ENCODE data around the gene HEATR9.

- TF ChIP-seq, protein P1, sequence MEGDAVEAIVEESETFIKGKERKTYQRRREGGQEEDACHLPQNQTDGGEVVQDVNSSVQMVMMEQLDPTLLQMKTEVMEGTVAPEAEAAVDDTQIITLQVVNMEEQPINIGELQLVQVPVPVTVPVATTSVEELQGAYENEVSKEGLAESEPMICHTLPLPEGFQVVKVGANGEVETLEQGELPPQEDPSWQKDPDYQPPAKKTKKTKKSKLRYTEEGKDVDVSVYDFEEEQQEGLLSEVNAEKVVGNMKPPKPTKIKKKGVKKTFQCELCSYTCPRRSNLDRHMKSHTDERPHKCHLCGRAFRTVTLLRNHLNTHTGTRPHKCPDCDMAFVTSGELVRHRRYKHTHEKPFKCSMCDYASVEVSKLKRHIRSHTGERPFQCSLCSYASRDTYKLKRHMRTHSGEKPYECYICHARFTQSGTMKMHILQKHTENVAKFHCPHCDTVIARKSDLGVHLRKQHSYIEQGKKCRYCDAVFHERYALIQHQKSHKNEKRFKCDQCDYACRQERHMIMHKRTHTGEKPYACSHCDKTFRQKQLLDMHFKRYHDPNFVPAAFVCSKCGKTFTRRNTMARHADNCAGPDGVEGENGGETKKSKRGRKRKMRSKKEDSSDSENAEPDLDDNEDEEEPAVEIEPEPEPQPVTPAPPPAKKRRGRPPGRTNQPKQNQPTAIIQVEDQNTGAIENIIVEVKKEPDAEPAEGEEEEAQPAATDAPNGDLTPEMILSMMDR (IDR thresholded peaks at IDR 0.05; ENCODE audit: low read length), result no peak
- TF ChIP-seq EZH2 (optimal IDR thresholded peaks at IDR 0.05; ENCODE audit: low read depth, low read length) (no peak), EZH2phosphoT487 (IDR thresholded peaks at IDR 0.05; ENCODE audit: low read length) (no peak)
These were observed 22.1 kb upstream of the HEATR9 start for GRCh38 chr17:35890774-35891155.

Measured in MM.1S (cell line).